H1 (cell line): ENCODE measurements around the gene WDR7. TPM values are rescaled to one million over a fixed set of nuclear protein-coding genes. Genes with fewer than 3 reads are reported as not detected.

Experiments used
- CTCF ChIA-PET: fragments of 300-600 bp; sonication (Branson Sonifier 250); formaldehyde crosslinking; loops from one replicate; lab custom pipeline; 2021; ENCODE audit not compliant: partially characterized antibody; lab: Charles Lee
- POLR2A ChIA-PET: fragments of 300-600 bp; sonication (Branson Sonifier 250); formaldehyde crosslinking; loops from one replicate; lab custom pipeline; 2021; ENCODE audit warnings: inconsistent platforms; ENCODE audit not compliant: partially characterized antibody; lab: Charles Lee
- DNase-seq, 2 experiments: peaks; one replicate each; pipeline versions ENCODE4 v3.0.0 to v3.0.0-alpha.2; 2010 to 2022; ENCODE audit warnings: low spot score in 2 of 2, low read depth in 1 of 2, mixed read lengths in 1 of 2
- FAIRE-seq: peaks from 2 replicates; lab custom pipeline; 2011; peaks lifted over from hg19 to GRCh38; lab: Jason Lieb, UNC
- H2AFZ ChIP-seq: 2 replicates; pipeline ENCODE4 v1.8.1; 2012; ENCODE audit warnings: low read length, inconsistent platforms
- H2AK5ac ChIP-seq: 2 replicates; pipeline ENCODE4 v1.6.1; 2013; ENCODE audit warnings: low read depth, low read length
- H2BK120ac ChIP-seq: replicated peaks from 2 replicates; pipeline ENCODE3; 2013; ENCODE audit warnings: low read depth, low read length, inconsistent platforms
- H2BK12ac ChIP-seq: 2 replicates; pipeline ENCODE4 v1.6.1; 2013; ENCODE audit warnings: low read depth, low read length
- H2BK15ac ChIP-seq: 2 replicates; pipeline ENCODE4 v1.6.1; 2013; ENCODE audit warnings: low read length
- H2BK20ac ChIP-seq: 2 replicates; pipeline ENCODE4 v1.6.1; 2013; ENCODE audit warnings: low read length
- H2BK5ac ChIP-seq: 2 replicates; pipeline ENCODE4 v1.6.1; 2013; ENCODE audit warnings: low read depth, low read length
- H3K14ac ChIP-seq: 2 replicates; pipeline ENCODE4 v1.6.1; 2013; ENCODE audit warnings: inconsistent platforms; ENCODE audit not compliant: insufficient read length
- H3K18ac ChIP-seq: 2 replicates; pipeline ENCODE4 v1.6.1; 2013; ENCODE audit warnings: low read length; ENCODE audit errors: extremely low read depth
- H3K23ac ChIP-seq: 2 replicates; pipeline ENCODE4 v1.6.1; 2013; ENCODE audit warnings: inconsistent platforms; ENCODE audit not compliant: insufficient read length
- H3K23me2 ChIP-seq: 2 replicates; pipeline ENCODE4 v1.6.1; 2013; ENCODE audit warnings: low read depth, low read length
- H3K27ac ChIP-seq: 2 replicates; pipeline ENCODE4 v1.6.1; 2011; ENCODE audit warnings: low read depth, low read length, inconsistent platforms
- H3K27me3 ChIP-seq, 4 experiments: replicated peaks in 1 of 4; 1 replicate in 1 of 4; 2 replicates in 3 of 4; pipeline versions ENCODE4 v1.6.1 to v1.8.1; 2011 to 2013; ENCODE audit warnings: low read length in 3 of 4, mild to moderate bottlenecking in 3 of 4, inconsistent platforms in 2 of 4, mixed read lengths in 2 of 4, moderate library complexity in 1 of 4; ENCODE audit not compliant: control insufficient read depth in 3 of 4, insufficient read depth in 3 of 4; ENCODE audit errors: extremely low read depth in 1 of 4
- H3K36me3 ChIP-seq, 4 experiments: 2 replicates each; pipeline versions ENCODE4 v1.6.1 to v1.8.1; 2011 to 2013; ENCODE audit warnings: mild to moderate bottlenecking in 4 of 4, low read length in 3 of 4, moderate library complexity in 2 of 4, control low read depth in 1 of 4, inconsistent platforms in 1 of 4; ENCODE audit not compliant: insufficient read depth in 4 of 4, control insufficient read depth in 2 of 4
- H3K4ac ChIP-seq: replicated peaks from 2 replicates; pipeline ENCODE3; 2013; ENCODE audit warnings: low read length, low read depth, mixed read lengths, inconsistent platforms; ENCODE audit not compliant: insufficient read length
- H3K4me1 ChIP-seq, 4 experiments: replicated peaks in 1 of 4; 1 replicate in 1 of 4; 2 replicates in 3 of 4; pipeline versions ENCODE4 v1.6.1 to v1.8.1; 2011 to 2013; ENCODE audit warnings: low read length in 3 of 4, inconsistent platforms in 2 of 4, mixed read lengths in 1 of 4; ENCODE audit not compliant: insufficient read depth in 4 of 4, control insufficient read depth in 3 of 4
- H3K4me2 ChIP-seq, 2 experiments: 2 replicates each; pipeline versions ENCODE4 v1.6.1 to v1.8.1; 2011 to 2013; ENCODE audit warnings: low read depth in 2 of 2, low read length in 2 of 2, control low read depth in 1 of 2, inconsistent platforms in 1 of 2, mild to moderate bottlenecking in 1 of 2; ENCODE audit not compliant: insufficient read depth in 1 of 2
- H3K4me3 ChIP-seq, 4 experiments: fragments of 200-600, 300-600 bp in 1 of 4; sonication (generic), shearing (Covaris generic), sonication (Bioruptor Twin) in 1 of 4; 2 replicates each; pipeline versions ENCODE4 v1.5.1 to v1.8.1; 2011 to 2016; ENCODE audit warnings: low read length in 4 of 4, low read depth in 3 of 4, control low read depth in 2 of 4, inconsistent platforms in 2 of 4, mild to moderate bottlenecking in 2 of 4, mixed read lengths in 1 of 4, moderate library complexity in 1 of 4; ENCODE audit not compliant: insufficient read depth in 2 of 4; ENCODE audit errors: extremely low read depth in 1 of 4
- H3K56ac ChIP-seq: replicated peaks from 2 replicates; pipeline ENCODE3; 2013; ENCODE audit warnings: low read depth, mild to moderate bottlenecking, mixed read lengths, low read length, inconsistent platforms; ENCODE audit not compliant: insufficient read length
- H3K79me1 ChIP-seq: 2 replicates; pipeline ENCODE4 v1.6.1; 2013; ENCODE audit warnings: low read depth, low read length, control low read depth
- H3K79me2 ChIP-seq, 2 experiments: 2 replicates each; pipeline versions ENCODE4 v1.6.1 to v1.8.1; 2012 to 2013; ENCODE audit warnings: low read length in 2 of 2, mild to moderate bottlenecking in 2 of 2, inconsistent platforms in 1 of 2; ENCODE audit not compliant: insufficient read depth in 2 of 2, control insufficient read depth in 1 of 2
- H3K9ac ChIP-seq, 4 experiments: replicated peaks in 1 of 4; 1 replicate in 1 of 4; 2 replicates in 3 of 4; pipeline versions ENCODE4 v1.6.1 to v1.8.1; 2011 to 2013; ENCODE audit warnings: low read depth in 3 of 4, low read length in 3 of 4, control low read depth in 2 of 4, mild to moderate bottlenecking in 2 of 4, moderate library complexity in 2 of 4, inconsistent platforms in 1 of 4; ENCODE audit errors: extremely low read depth in 1 of 4
- H3K9me3 ChIP-seq, 2 experiments: 2 replicates each; pipeline versions ENCODE4 v1.6.1 to v1.8.1; 2012 to 2013; ENCODE audit warnings: mild to moderate bottlenecking in 2 of 2, moderate library complexity in 2 of 2, control low read depth in 1 of 2, inconsistent platforms in 1 of 2, low read depth in 1 of 2, low read length in 1 of 2, mixed read lengths in 1 of 2; ENCODE audit not compliant: insufficient read depth in 2 of 2
- H4K20me1 ChIP-seq, 2 experiments: replicated peaks in 1 of 2; 2 replicates each; pipeline versions ENCODE3 to v1.8.1; 2011 to 2013; ENCODE audit warnings: inconsistent platforms in 2 of 2, low read length in 2 of 2, mild to moderate bottlenecking in 1 of 2; ENCODE audit not compliant: insufficient read depth in 2 of 2, control insufficient read depth in 1 of 2
- H4K5ac ChIP-seq: 2 replicates; pipeline ENCODE4 v1.6.1; 2013; ENCODE audit warnings: low read length, low read depth, mixed read lengths, inconsistent platforms; ENCODE audit not compliant: insufficient read length
- H4K8ac ChIP-seq: 2 replicates; pipeline ENCODE4 v1.8.0; 2013; ENCODE audit warnings: mild to moderate bottlenecking, moderate library complexity, low read length, inconsistent platforms; ENCODE audit not compliant: insufficient read depth; ENCODE audit errors: extremely low read depth
- H4K91ac ChIP-seq: replicated peaks from 2 replicates; pipeline ENCODE3; 2013; ENCODE audit warnings: low read length, mixed read lengths, inconsistent platforms; ENCODE audit not compliant: insufficient read length
- JUND ChIP-seq: IDR thresholded peaks from 2 replicates; pipeline ENCODE4 v1.6.1; 2011; ENCODE audit warnings: mild to moderate bottlenecking, improper control_type of control experiment, low read length
- KDM5A ChIP-seq: fragments of 200-600 bp; IDR thresholded peaks from 2 replicates; pipeline ENCODE4 v1.7.1; 2012; ENCODE audit warnings: mild to moderate bottlenecking, low read length, inconsistent platforms, mixed read lengths
- TAF7 ChIP-seq: optimal IDR thresholded peaks from 2 replicates; pipeline ENCODE3; 2011; ENCODE audit warnings: low read depth, mild to moderate bottlenecking, inconsistent platforms, low read length, moderate library complexity, borderline replicate concordance
- TBP ChIP-seq: IDR thresholded peaks from 2 replicates; pipeline ENCODE4 v1.6.1; 2011; ENCODE audit warnings: low read depth, low read length, improper control_type of control experiment
- YY1 ChIP-seq: IDR thresholded peaks from 2 replicates; pipeline ENCODE4 v1.6.1; 2011; ENCODE audit warnings: low read depth, mild to moderate bottlenecking, low read length
- WGBS, 2 experiments: shearing (Covaris generic) in 1 of 2; methylation state at CpG; one replicate each; pipeline versions ENCODE4 v1.1.6 to v1.1.7; 2013 to 2015; ENCODE audit warnings: low lambda C conversion rate in 2 of 2, mixed read lengths in 2 of 2, inconsistent platforms in 1 of 2, low coverage in 1 of 2, missing lambda C conversion rate in 1 of 2; ENCODE audit not compliant: insufficient replicate concordance in 2 of 2, insufficient coverage in 1 of 2, insufficient read length in 1 of 2; ENCODE audit errors: extremely low coverage in 1 of 2, missing lambda C conversion rate in 1 of 2; 5-methylcytosine and 5-hydroxymethylcytosine counted together
- polyA plus RNA-seq, 7 experiments: library from polyadenylated mRNA; depleted of rRNA in 3 of 7; stranded (reverse) in 5 of 7; unstranded in 2 of 7; fragments of >200 nt in 5 of 7; fragments of 200-250 nt in 2 of 7; gene quantifications; 1 replicate in 5 of 7; 2 replicates in 1 of 7; 4 replicates in 1 of 7; pipeline versions ENCODE4 v1.2.1 to v1.2.3, GENCODE V29; 2011 to 2013; ENCODE audit warnings: missing spikeins in 2 of 7, mixed read lengths in 2 of 7
- total RNA-seq: library from RNA; stranded (reverse); fragmentation: NEBNext Ultra II Directional; extraction: Animal tissue kit (Norgen Biotek cat#: 25700); gene quantifications from 2 replicates; pipeline ENCODE4 v1.2.1, GENCODE V29; 2021

WDR7 gene
- total and polyA plus RNA-seq, 2 of the 8 experiments (the other 6 are each of a cell fraction or from before 2014, with no cell fraction given): 5.5 to 15.2 TPM

GRCh38 chr18:56660655-56661054, 9.5 kb downstream of the WDR7 start:
- no peak overlapping the region for H2BK12ac ChIP-seq
- H3K27ac ChIP-seq: no peak overlapping the region
- ChIA-PET CTCF (no interaction called here), POLR2A (no interaction called here)
- no peaks in the 10 kb centered on the region for H3K9me3 ChIP-seq
- FAIRE-seq (no peak), DNase-seq (no peak)
- TF ChIP-seq KDM5A: no peak
- no peak for TF ChIP-seq TAF7
- no peak for TF ChIP-seq TBP
- TF ChIP-seq JUND: no peak
- no peak for TF ChIP-seq YY1
- H3K9ac ChIP-seq: no peak overlapping the region
- no peak overlapping the region for H3K4ac ChIP-seq
- no peak overlapping the region for H4K91ac ChIP-seq
- H3K27me3 ChIP-seq: no peaks in the 10 kb centered on the region
- no peak overlapping the region for H3K23ac ChIP-seq
- no peak overlapping the region for H3K4me3 ChIP-seq
- no peak overlapping the region for H4K5ac ChIP-seq
- whole genome bisulfite sequencing, 2 experiments: 93% methylated on average over 1 of the region's 1 CpG; no CpG with 5 or more reads in 1 of the 2 experiments
- H3K36me3 ChIP-seq: no peaks in the 10 kb centered on the region
- H2BK15ac ChIP-seq: no peak overlapping the region
- 0 out of 2 replicates have a peak, but pooled peaks cover 2% of the 10 kb centered on the region for H3K23me2 ChIP-seq
- H3K56ac ChIP-seq: no peak overlapping the region
- no peak overlapping the region for H3K18ac ChIP-seq
- H4K8ac ChIP-seq: no peak overlapping the region
- H2BK120ac ChIP-seq: no peak overlapping the region
- peaks cover 0 to 2% of the 10 kb centered on the region in 2 experiments for H4K20me1 ChIP-seq
- H2BK5ac ChIP-seq: no peak overlapping the region
- no peak overlapping the region for H3K4me2 ChIP-seq
- H2AFZ ChIP-seq: no peak overlapping the region
- no peak overlapping the region for H2BK20ac ChIP-seq
- no peak overlapping the region for H2AK5ac ChIP-seq
- H3K79me1 ChIP-seq: no peaks in the 10 kb centered on the region; the same call in 1 of the 2 replicates
- peaks cover 0 to 2% (median 0%) of the 10 kb centered on the region in 4 experiments; a peak in 1 of 7 replicates for H3K4me1 ChIP-seq
- H3K14ac ChIP-seq: no peak overlapping the region
- H3K79me2 ChIP-seq: peaks cover 0 to 28% of the 10 kb centered on the region in 2 experiments; a peak in 2 of 4 replicates
